Measurements from ENCODE around the gene RAB30. TPM values are rescaled to one million over a fixed set of nuclear protein-coding genes. Genes with fewer than 3 reads are reported as not detected.

Gene RAB30
- total RNA-seq, 1 donor, result 12.5 TPM

- TF ChIP-seq CTCF (IDR thresholded peaks at IDR 0.05; ENCODE audit: insufficient read depth, low read depth, low read length), result no peak
- no peak overlapping the region for H3K4me3 ChIP-seq (ENCODE audit: low read depth, low read length)
- no peak for DNase-seq (ENCODE audit: low read depth)
Measured at GRCh38 chr11:83034673-83035014, 37.1 kb downstream of the RAB30 start.

- TF ChIP-seq CTCF (IDR thresholded peaks at IDR 0.05; ENCODE audit: insufficient read depth, low read depth, low read length), result no peak
- H3K4me3 ChIP-seq (ENCODE audit: low read depth, low read length), result peak overlapping the region; percentile 26
- peak; percentile 85 for DNase-seq (ENCODE audit: low read depth)
Measured at GRCh38 chr11:83033972-83034672, 37.6 kb downstream of the RAB30 start.

GRCh38 chr11:83033371-83033770, 38.3 kb downstream of the RAB30 start:
- H3K4me3 ChIP-seq (ENCODE audit: low read depth, low read length), result peak overlapping the region; percentile 26
- TF ChIP-seq CTCF (IDR thresholded peaks at IDR 0.05; ENCODE audit: insufficient read depth, low read depth, low read length), result no peak
- peak; percentile 36 for DNase-seq (ENCODE audit: low read depth)

- DNase-seq (ENCODE audit: low read depth), result no peak
- no peak for TF ChIP-seq CTCF (IDR thresholded peaks at IDR 0.05; ENCODE audit: insufficient read depth, low read depth, low read length)
- no peak overlapping the region for H3K4me3 ChIP-seq (ENCODE audit: low read depth, low read length)
Measured at GRCh38 chr11:83031127-83031526, 40.6 kb downstream of the RAB30 start.

GRCh38 chr11:83027794-83028193, 43.9 kb downstream of the RAB30 start:
- no peak for TF ChIP-seq CTCF (IDR thresholded peaks at IDR 0.05; ENCODE audit: insufficient read depth, low read depth, low read length)
- H3K4me3 ChIP-seq (ENCODE audit: low read depth, low read length), result no peak overlapping the region
- DNase-seq (ENCODE audit: low read depth), result no peak

- no peak for TF ChIP-seq CTCF (IDR thresholded peaks at IDR 0.05; ENCODE audit: insufficient read depth, low read depth, low read length)
- H3K4me3 ChIP-seq (ENCODE audit: low read depth, low read length), result no peak overlapping the region
- DNase-seq (ENCODE audit: low read depth), result no peak
Measured at GRCh38 chr11:83027289-83027688, 44.4 kb downstream of the RAB30 start.

GRCh38 chr11:83026229-83026628, 45.5 kb downstream of the RAB30 start:
- DNase-seq (ENCODE audit: low read depth), result no peak
- no peak for TF ChIP-seq CTCF (IDR thresholded peaks at IDR 0.05; ENCODE audit: insufficient read depth, low read depth, low read length)
- no peak overlapping the region for H3K4me3 ChIP-seq (ENCODE audit: low read depth, low read length)
